AG09319 (cell line): ENCODE measurements around the gene ITFG1.
"Not testable (repeated sequence)": the region's sequence is repeated elsewhere in the genome, so short reads cannot be mapped to it uniquely, and the experiment has no call there.

Source experiments
- DNase-seq: peaks from one replicate; pipeline ENCODE4 v3.0.0-alpha.2; 2010; ENCODE audit warnings: low read depth; ENCODE audit errors: extremely low read depth
- TF ChIP-seq, protein P1 (sequence below): IDR thresholded peaks from 2 replicates; pipeline ENCODE4 v1.5.1; 2011; ENCODE audit warnings: low read depth, mild to moderate bottlenecking, inconsistent platforms, low read length, moderate library complexity

ITFG1 gene

DNA sequence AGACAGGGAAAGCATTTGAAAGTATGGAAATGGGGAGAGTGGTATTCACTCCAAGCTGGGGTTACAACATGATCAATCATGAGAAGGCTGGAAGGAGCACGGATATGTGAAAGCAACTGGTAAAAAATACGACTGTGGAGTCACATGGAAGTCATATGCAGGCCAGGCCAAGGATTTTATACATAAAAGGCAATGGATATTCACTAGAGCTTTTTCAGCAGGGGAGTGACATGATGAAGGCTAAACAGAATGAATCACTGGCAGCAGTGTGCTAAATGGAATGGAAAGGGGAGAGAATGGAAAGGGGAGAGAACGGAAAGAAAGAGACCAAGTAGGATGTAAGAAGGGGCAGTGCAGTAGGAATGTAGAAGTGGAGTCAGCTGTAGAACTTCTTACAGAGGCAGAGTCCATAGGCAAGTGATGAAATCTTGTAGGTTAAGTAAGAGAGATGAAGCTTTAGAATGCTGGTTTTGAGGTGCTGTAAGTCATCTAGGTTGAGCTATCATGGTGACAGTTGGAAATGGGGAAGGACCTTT, 304.1 kb downstream of the ITFG1 start:
- TF ChIP-seq, protein P1, sequence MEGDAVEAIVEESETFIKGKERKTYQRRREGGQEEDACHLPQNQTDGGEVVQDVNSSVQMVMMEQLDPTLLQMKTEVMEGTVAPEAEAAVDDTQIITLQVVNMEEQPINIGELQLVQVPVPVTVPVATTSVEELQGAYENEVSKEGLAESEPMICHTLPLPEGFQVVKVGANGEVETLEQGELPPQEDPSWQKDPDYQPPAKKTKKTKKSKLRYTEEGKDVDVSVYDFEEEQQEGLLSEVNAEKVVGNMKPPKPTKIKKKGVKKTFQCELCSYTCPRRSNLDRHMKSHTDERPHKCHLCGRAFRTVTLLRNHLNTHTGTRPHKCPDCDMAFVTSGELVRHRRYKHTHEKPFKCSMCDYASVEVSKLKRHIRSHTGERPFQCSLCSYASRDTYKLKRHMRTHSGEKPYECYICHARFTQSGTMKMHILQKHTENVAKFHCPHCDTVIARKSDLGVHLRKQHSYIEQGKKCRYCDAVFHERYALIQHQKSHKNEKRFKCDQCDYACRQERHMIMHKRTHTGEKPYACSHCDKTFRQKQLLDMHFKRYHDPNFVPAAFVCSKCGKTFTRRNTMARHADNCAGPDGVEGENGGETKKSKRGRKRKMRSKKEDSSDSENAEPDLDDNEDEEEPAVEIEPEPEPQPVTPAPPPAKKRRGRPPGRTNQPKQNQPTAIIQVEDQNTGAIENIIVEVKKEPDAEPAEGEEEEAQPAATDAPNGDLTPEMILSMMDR, result no peak

DNA sequence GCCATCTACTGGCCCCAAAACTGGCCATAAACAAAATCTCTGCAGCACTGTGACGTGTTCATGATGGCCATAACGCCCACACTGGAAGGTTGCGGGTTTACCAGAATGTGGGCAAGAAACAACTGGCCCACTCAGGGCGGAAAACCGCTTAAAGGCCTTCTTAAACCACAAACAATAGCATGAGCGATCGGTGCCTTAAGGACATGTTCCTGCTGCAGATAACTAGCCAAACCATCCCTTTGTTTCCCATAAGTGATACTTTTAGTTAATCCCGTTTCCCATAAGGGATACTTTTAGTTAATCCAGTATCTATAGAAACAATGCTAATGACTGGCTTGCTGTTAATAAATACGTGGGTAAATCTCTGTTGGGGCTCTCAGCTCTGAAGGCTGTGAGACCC, 308.4 kb downstream of the ITFG1 start:
- not testable (repeated sequence) for DNase-seq

More for the DNA sequence above, 304.1 kb downstream of the ITFG1 start:
- no peak for DNase-seq

DNA sequence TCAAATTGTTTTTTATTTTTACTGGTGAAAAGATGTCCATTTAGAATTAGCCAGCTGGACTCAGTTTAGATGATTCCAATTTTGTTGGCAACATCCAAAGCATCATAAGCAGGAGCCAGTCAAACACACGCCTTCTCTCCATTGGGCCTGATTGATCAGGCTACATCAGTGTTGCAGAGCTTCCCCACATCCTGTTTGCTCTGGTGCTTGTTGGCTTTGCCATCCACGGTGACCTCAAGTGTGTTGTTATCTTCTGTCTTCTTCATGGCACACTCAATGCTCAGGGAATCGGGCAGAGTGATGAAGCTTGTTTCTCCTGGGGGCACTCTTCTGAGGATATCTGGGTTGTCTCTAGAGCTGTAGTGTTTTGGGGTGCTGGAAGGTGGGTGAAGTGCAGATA, 310.8 kb downstream of the ITFG1 start:
- DNase-seq, result no peak
- TF ChIP-seq, protein P1, result no peak

DNA sequence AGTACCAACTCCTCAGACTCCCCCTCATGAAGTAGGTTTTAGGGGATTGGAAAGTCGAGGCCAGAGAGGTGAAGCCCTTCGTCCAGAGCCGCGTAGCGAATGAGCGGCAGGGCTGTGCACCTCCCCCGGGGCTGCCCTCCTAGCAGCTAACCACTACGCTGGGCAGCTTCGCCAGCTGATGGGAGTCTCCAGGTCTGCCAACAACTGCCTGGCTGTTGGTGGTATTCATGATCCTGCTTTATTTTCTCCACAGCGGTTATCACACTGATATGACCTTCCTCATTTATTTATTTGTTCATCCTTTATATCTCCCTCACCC, 316.3 kb downstream of the ITFG1 start:
- no peak for DNase-seq
- TF ChIP-seq, protein P1, result no peak

DNA sequence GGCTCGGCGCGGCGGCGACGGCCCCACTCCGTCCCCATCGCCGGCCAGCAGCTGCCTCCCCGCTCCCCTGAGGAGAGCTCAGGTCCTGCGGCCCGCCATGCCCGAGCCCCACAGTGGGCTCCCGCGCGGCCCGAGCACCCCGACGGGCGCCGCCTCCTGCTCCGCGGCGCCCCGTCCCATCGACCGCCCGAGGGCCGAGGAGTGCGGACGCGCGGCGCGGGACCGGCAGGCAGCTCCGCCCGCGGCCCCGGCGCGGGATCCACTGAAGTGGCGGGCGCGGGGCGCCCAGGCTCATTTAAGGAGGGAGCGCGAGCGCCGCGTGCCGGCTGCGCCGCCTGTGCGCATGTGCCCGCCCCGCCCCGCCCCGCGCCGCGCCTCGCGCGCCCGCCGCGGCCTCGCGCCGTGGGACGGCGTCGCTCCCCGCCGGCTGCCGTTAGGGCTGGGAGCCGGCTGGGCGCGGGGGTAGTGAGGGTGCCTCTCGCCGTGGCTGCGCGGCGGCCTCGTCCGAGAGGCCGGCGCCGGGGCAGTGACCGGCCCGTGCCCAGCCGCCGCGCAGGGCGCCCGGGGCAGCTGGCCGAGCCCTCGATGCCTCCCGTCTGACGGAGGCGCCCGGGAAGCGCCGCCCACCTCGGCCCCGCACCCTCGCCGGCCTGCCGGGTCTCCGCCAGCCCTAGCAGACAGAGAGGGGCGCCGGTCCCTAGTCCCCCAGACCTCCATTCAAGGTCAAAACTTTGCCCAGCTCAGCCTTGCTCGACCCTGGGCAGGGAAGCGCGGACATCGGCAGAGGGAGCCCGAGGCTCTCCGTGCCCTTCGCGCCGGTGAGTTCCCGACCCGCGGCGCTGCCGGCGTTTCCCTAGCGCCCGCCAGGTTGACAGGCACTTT, 316.9 kb downstream of the ITFG1 start, which contains the start of gene NETO2:
Gene NETO2, minus strand, starts transcription at position 269 of the 882 bp plus-strand sequence. CDS start 333 bp downstream, outside the sequence.
- TF ChIP-seq, protein P1, result peak; percentile 60
- no peak for DNase-seq

DNA sequence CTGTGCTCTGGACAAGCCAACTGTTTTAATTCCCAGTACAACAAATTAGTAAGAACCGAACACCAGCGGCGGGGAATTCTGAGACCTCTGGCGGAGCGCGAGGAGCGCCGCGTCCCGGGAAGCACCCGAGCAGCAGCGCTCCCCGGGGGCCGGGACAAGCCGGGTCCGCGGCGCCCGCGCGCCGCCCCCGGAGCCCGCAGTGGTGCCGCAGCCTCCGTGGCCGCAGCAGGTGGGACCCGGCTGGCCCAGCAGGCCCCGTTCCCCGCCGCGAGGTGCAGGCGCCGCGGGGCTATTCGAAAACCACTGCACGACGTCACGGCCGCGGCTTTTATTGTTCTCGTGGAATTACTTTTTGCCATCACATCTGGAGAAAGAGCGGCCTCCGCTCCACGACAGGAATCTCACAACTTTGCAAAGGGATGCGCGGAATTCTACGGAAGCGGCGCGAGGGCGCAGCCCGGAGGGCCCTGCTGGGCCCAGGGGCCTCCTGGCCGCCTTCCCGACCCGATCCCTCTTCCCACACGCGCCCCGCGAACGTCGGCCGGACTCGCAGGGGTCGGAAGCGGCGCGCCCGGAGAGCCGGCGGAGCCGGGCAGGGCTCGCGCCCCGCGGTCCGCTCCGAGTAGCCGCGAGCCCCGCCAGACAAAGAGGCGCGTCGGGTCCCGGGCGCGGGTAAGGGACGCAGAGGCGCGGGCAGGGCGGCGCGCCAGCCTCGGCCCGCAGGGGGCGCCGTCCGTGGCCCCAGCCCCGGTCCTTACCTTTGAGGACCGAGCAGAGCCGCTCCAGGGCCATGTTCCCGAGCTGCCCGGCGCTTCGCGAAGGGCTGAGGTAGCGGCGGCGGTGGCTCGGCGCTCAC, 317.8 kb downstream of the ITFG1 start:
- no peak for DNase-seq
- TF ChIP-seq, protein P1, result peak; percentile 28

DNA sequence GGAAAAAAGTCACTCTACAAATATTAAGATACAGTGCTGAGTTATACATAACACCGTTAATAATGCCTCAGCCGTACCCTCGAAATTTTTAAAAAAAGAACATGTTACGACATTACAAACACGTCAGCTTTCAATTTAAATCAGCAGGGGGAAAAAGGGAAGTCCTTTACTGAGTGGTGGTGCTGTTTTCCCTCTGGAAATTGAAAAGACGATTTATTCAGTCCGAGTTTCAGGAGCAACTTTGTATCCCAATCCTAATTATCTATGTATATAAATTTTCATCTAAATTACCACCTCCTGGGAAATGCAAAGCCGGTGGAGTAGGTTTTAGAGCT, 318.4 kb downstream of the ITFG1 start:
- no peak for DNase-seq
- TF ChIP-seq, protein P1, result no peak
